Activated CD4-positive, CD25-positive, alpha-beta regulatory T cell treated with anti-CD3 and anti-CD28 coated beads, Interleukin-2, amount 50 U/mL, for 72 hours (primary cell): ENCODE data around the gene C4BPA.

Experiments used
- DNase-seq: peaks from one replicate; pipeline ENCODE4 v3.0.0; 2021

C4BPA gene

GRCh38 chr1:207103892-207104373, at the start of gene C4BPA:
C4BPA (plus strand) TSS chr1:207104233; CDS start chr1:207113026, 8,793 bp downstream.
- DNase-seq = no peak

- DNase-seq = no peak
Measured at GRCh38 chr1:207054491-207054890, 49.5 kb upstream of the C4BPA start.

GRCh38 chr1:207055386-207056001, 48.5 kb upstream of the C4BPA start:
- no peak for DNase-seq

GRCh38 chr1:207056673-207057072, 47.4 kb upstream of the C4BPA start:
- DNase-seq = no peak

GRCh38 chr1:207058252-207058651, 45.8 kb upstream of the C4BPA start:
- DNase-seq = no peak

GRCh38 chr1:207058878-207059867, 44.9 kb upstream of the C4BPA start:
- DNase-seq = no peak

- DNase-seq = no peak
Measured at GRCh38 chr1:207059881-207060280, 44.2 kb upstream of the C4BPA start.

GRCh38 chr1:207060596-207060995, 43.4 kb upstream of the C4BPA start:
- no peak for DNase-seq

GRCh38 chr1:207062058-207062457, 42.0 kb upstream of the C4BPA start:
- DNase-seq = no peak

GRCh38 chr1:207063014-207063413, 41.0 kb upstream of the C4BPA start:
- no peak for DNase-seq

GRCh38 chr1:207064561-207064960, 39.5 kb upstream of the C4BPA start:
- DNase-seq = no peak

GRCh38 chr1:207067185-207067584, 36.8 kb upstream of the C4BPA start:
- DNase-seq = no peak

GRCh38 chr1:207067665-207068064, 36.4 kb upstream of the C4BPA start:
- DNase-seq = no peak

GRCh38 chr1:207069061-207069460, 35.0 kb upstream of the C4BPA start:
- DNase-seq = no peak

- no peak for DNase-seq
Measured at GRCh38 chr1:207069858-207070506, 34.1 kb upstream of the C4BPA start.

GRCh38 chr1:207070811-207071210, 33.2 kb upstream of the C4BPA start:
- DNase-seq = no peak

GRCh38 chr1:207071426-207071825, 32.6 kb upstream of the C4BPA start:
- no peak for DNase-seq

GRCh38 chr1:207072233-207072632, 31.8 kb upstream of the C4BPA start:
- DNase-seq = no peak

GRCh38 chr1:207073906-207074820, 29.9 kb upstream of the C4BPA start:
- no peak for DNase-seq

- DNase-seq = no peak
Measured at GRCh38 chr1:207076181-207076955, 27.7 kb upstream of the C4BPA start.

- DNase-seq = no peak
Measured at GRCh38 chr1:207077012-207077411, 27.0 kb upstream of the C4BPA start.
